HG03025 (cell line): Measurements from ENCODE around the gene TCEAL7.

Experiments
- ATAC-seq: cut with Tn5 transposase; IDR thresholded peaks from one replicate; pipeline ENCODE4 v1.9.1; 2021; ENCODE audit warnings: mild to moderate bottlenecking, moderate library complexity; ENCODE audit not compliant: unreplicated experiment, low FRiP score

Gene TCEAL7

DNA sequence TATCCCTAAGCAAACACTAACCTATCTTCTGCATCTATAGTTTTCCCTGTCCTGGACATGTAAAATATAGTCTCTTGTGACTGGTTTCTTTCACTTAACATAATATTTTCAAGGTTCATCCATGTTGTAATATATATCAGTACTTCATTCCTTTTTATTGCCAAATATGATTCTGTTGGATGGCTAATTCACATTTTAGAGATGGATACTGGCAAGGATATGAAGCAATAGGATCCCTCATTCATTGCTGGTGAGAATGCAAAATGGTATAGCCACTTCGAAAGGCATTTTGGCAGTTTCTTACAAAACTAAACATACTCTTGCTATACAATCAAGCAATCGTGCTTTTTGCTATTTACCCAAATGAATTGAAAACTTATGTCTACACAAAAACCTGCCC is 33.0 kb downstream of the TCEAL7 start:
- no peak for ATAC-seq

DNA sequence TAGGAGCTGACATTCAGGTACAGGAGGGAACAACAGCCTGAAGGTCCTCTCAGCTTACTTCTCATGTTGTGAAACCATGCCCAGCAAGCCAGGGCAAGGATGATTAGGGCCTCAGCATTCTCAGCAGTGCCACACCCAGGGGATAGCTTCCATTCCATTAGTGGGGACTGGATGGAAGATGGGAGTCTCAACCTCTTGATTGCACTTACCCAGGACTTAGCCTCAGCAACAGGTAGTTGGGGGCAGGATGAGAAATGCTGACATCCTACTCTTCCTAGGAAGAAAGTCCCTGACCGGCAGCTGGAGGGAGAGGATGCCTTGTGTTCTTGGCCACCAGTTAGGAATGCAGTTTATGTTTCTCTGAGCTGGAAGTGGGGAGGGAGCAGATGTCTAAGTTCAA is 37.5 kb downstream of the TCEAL7 start:
- no peak for ATAC-seq

DNA sequence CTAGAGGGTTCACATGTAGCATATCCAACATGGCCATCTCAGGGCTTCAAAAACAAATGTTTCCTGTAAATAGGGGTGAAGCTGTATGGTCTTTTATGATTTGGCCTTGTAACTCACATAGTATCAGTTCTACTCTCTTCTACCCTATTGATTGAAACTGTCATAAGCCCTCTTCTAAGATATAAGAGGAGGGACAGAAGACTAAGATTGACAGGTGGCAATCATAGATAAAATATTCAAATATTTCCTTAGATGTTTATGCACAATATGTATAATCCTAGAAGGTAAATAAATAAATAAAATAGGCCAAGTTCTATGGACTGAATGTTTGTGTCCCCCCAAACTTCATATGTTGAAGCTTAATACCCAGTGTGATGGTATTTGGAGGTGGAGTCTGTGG is 39.4 kb downstream of the TCEAL7 start:
- ATAC-seq: no peak

DNA sequence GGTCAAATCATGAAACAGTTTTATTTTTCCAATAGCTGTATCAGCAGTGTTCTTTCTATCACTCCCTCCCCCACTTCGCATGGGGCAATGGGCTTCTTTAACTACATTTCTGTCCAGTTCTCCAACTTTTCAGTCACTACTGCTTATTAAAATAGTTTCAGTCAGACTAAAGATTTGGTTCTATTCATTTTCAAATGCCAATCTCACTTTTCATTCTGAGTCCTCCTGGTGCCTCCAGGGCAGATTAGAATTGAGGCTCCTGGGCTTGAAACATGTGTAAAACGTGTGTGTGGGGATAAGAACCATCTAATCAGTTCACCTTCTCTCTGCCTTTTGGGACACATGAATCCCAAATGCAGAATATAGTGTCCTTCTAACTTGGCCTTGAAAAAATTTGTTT is 42.8 kb downstream of the TCEAL7 start:
- no peak for ATAC-seq

DNA sequence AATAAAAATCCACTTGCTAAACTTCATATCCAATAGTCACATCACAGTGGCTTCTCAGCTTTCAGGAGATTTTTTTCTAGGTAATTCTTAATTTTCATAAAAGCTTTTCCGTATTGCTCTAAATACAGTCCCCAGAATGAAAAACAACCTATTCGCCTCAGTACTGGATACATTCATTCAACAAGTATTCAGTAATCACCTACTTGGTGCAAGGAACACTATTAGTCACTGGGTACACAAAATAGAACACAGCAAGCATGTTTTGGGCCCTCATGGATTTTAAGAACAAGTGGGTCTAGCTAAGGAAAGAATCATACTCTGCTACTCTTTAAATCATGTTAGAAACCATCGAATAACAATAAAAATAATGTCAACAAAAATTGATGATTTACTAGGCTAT is 43.5 kb downstream of the TCEAL7 start:
- no peak for ATAC-seq

DNA sequence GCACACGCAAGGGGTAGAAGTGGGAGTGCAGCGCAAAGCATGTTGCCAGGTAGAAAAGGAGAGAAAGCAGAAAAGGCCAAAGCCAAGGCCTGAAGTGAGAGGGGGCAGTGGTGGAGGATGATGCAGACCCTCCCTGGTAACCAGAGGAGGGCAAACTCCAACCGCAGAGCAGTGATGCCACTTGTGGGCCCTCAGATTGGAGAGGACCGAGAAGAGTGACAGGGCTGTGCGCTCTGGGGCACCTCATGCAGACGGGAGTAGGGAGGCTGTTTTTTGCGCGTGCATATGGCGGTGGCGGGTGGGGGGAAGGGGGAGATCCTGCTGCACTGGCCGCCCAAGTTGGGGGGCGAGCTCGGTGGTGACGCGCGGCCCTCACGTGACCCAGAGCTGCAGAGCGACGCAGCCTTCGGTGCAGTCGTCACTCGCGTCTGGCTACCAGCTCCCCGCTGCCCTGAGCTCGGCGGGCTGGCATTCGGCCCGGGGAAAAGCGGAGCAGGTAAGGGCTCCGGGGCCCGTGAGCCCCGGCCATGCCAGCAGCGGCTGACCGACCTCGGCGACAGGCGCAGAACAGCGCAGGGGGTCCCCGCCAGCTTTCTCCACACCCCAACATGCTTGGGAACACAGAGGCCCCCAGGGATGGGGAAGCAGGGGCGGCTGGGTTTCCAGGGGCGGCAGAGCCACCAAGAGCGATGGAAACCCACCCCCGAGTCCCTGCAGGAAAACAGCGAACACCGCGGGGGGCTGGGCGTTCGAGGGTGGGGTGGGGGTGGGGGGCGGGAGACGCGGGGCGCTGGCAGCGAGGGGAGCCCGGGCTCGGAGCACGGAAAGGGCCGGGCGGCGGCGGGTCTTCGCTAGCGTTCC is 46.3 kb downstream of the TCEAL7 start, which contains the start of gene BEX3:
Gene BEX3 (plus strand): TSS at position 421 of the 861 bp plus-strand sequence. CDS start 984 bp downstream, outside the sequence.
- ATAC-seq: no peak

DNA sequence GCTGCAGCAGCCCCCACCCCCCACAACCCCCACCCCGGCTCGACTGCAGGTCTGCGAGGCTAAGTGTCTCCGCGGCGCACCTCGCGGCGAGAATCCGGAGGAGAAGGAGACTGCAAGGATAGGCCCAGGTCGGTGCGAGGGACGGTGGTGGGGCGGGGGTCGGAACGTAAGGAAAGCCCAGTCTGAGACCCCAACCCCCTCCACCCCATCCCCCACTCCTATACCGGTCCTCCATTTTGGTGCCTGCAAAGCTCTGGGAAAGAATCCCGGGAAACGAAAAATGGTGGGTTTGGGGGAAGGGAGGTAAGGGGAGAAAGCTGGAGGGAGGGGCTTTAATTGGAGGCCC is 46.9 kb downstream of the TCEAL7 start:
- ATAC-seq: no peak

DNA sequence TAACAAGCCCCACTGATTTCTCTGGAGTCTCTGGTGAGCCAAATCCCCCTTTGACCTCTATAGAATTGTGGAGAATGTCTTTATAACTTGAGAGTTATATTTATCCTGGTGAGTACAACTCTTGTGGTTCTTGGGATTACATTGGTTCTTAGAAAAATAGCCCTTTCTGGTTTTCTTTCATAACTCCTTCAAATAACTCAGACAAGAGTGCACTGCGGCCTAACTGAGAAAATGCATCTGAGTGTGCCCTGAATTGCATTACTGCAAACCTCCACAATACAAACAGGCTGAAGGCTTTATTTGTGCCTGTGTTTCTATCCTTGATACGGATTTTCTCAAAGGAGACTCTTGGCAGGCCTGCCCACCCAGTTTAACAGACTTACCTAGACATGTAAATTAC is 49.0 kb downstream of the TCEAL7 start:
- ATAC-seq: no peak
